Bronchial epithelial cell (primary cell): ENCODE data around the gene SIVA1. TPM values are rescaled to one million over a fixed set of nuclear protein-coding genes. Genes with fewer than 3 reads are reported as not detected.
"Not testable (repeated sequence)": the region's sequence is repeated elsewhere in the genome, so short reads cannot be mapped to it uniquely, and the experiment has no call there.

Experiments used
- DNase-seq: peaks from one replicate; pipeline ENCODE4 v3.0.0-alpha.2; 2010; ENCODE audit warnings: low read depth
- FAIRE-seq: peaks from 2 replicates; lab custom pipeline; 2011; peaks lifted over from hg19 to GRCh38; lab: Jason Lieb, UNC
- H3K27me3 ChIP-seq: 2 replicates; pipeline ENCODE4 v1.5.1; 2011; ENCODE audit warnings: low read length; ENCODE audit not compliant: control insufficient read depth, insufficient read depth
- H3K36me3 ChIP-seq: 2 replicates; pipeline ENCODE4 v1.5.1; 2011; ENCODE audit warnings: low read length; ENCODE audit not compliant: control insufficient read depth, insufficient read depth
- H3K4me3 ChIP-seq: 2 replicates; pipeline ENCODE4 v1.5.1; 2011; ENCODE audit warnings: mild to moderate bottlenecking, low read depth, low read length, control low read depth
- CTCF ChIP-seq: IDR thresholded peaks from 2 replicates; pipeline ENCODE4 v1.5.1; 2011; ENCODE audit warnings: mild to moderate bottlenecking, moderate library complexity, low read length, control low read depth, inconsistent platforms; ENCODE audit not compliant: insufficient read depth, severe bottlenecking
- total RNA-seq: library from RNA; depleted of rRNA; stranded (reverse); fragments of >200 nt; gene quantifications from 2 replicates; pipeline ENCODE4 v1.2.1, GENCODE V29; 2014

SIVA1 gene
- total RNA-seq, 1 donor from 2014 or later, result 85.0 TPM

GRCh38 chr14:104726600-104727451 lies 26.1 kb upstream of the SIVA1 start:
- Histone ChIP-seq H3K4me3 (no peak overlapping the region), H3K27me3 (no peaks in the 10 kb centered on the region), H3K36me3 (peaks cover 3% of the 10 kb centered on the region)
- FAIRE-seq (no peak), DNase-seq (no peak)
- peak; percentile 10 for TF ChIP-seq CTCF

GRCh38 chr14:104728631-104729030 lies 24.3 kb upstream of the SIVA1 start:
- Histone ChIP-seq H3K27me3 (no peaks in the 10 kb centered on the region), H3K4me3 (no peak overlapping the region), H3K36me3 (no peaks in the 10 kb centered on the region)
- no peak for TF ChIP-seq CTCF
- no peak for DNase-seq
- FAIRE-seq, result no peak

- not testable (repeated sequence) for FAIRE-seq, H3K4me3 ChIP-seq, H3K36me3 ChIP-seq, DNase-seq, H3K27me3 ChIP-seq
Observed at GRCh38 chr14:104729176-104729834, 23.6 kb upstream of the SIVA1 start.

- no peak for FAIRE-seq
- Histone ChIP-seq H3K36me3 (no peaks in the 10 kb centered on the region), H3K27me3 (no peaks in the 10 kb centered on the region), H3K4me3 (no peak overlapping the region)
- no peak for TF ChIP-seq CTCF
- DNase-seq, result no peak
Observed at GRCh38 chr14:104729835-104730181, 23.1 kb upstream of the SIVA1 start.

GRCh38 chr14:104730487-104730886 lies 22.5 kb upstream of the SIVA1 start:
- no peak for TF ChIP-seq CTCF
- H3K4me3 ChIP-seq, result no peak overlapping the region
- DNase-seq, result no peak
- FAIRE-seq, result no peak
- peaks cover 1% of the 10 kb centered on the region for H3K36me3 ChIP-seq
- no peaks in the 10 kb centered on the region for H3K27me3 ChIP-seq
